NCI-H1694 (cell line): ENCODE results near the gene PROM1.

ENCODE experiments used
- DNase-seq: peaks from one replicate; lab custom pipeline; 2025; lab: John Stamatoyannopoulos, UW

PROM1 gene

GRCh38 chr4:15988222-15988621 is 95.6 kb downstream of the PROM1 start:
- no peak for DNase-seq

GRCh38 chr4:15986907-15987306 is 96.9 kb downstream of the PROM1 start:
- no peak for DNase-seq

- DNase-seq = no peak
These were observed 100.2 kb downstream of the PROM1 start for GRCh38 chr4:15983610-15984009.

GRCh38 chr4:15982842-15983524 is 100.8 kb downstream of the PROM1 start:
- no peak for DNase-seq

GRCh38 chr4:15976456-15977447 is 107.1 kb downstream of the PROM1 start:
- no peak for DNase-seq

- DNase-seq = no peak
These were observed 112.6 kb downstream of the PROM1 start for GRCh38 chr4:15971068-15971801.

- no peak for DNase-seq
These were observed 115.1 kb downstream of the PROM1 start for GRCh38 chr4:15968551-15969300.

GRCh38 chr4:15965325-15965724 is 118.5 kb downstream of the PROM1 start:
- DNase-seq = no peak

GRCh38 chr4:15964159-15964558 is 119.7 kb downstream of the PROM1 start:
- DNase-seq = no peak

- DNase-seq = no peak
These were observed 120.2 kb downstream of the PROM1 start for GRCh38 chr4:15963576-15963975.

- no peak for DNase-seq
These were observed 120.8 kb downstream of the PROM1 start, which contains the start of gene FGFBP2 for GRCh38 chr4:15963001-15963451. FGFBP2 (minus strand) TSS chr4:15963175; CDS start chr4:15963129, 46 bp downstream.

- no peak for DNase-seq
These were observed 121.9 kb downstream of the PROM1 start for GRCh38 chr4:15961781-15962510.

- DNase-seq = no peak
These were observed 125.3 kb downstream of the PROM1 start for GRCh38 chr4:15958562-15958961.

- DNase-seq = peak; percentile 21
These were observed 127.5 kb downstream of the PROM1 start for GRCh38 chr4:15956179-15956850.

GRCh38 chr4:15955670-15956069 is 128.2 kb downstream of the PROM1 start:
- no peak for DNase-seq

- DNase-seq = no peak
These were observed 130.2 kb downstream of the PROM1 start for GRCh38 chr4:15953625-15954024.

GRCh38 chr4:15951781-15952180 is 132.0 kb downstream of the PROM1 start:
- no peak for DNase-seq

- no peak for DNase-seq
These were observed 135.0 kb downstream of the PROM1 start for GRCh38 chr4:15948826-15949225.

GRCh38 chr4:15947684-15948083 is 136.1 kb downstream of the PROM1 start:
- no peak for DNase-seq

GRCh38 chr4:15945516-15945915 is 138.3 kb downstream of the PROM1 start:
- DNase-seq = no peak
